ENCODE data around the gene LPAR3. TPM values are rescaled to one million over a fixed set of nuclear protein-coding genes. Genes with fewer than 3 reads are reported as not detected.

LPAR3 gene
- total RNA-seq, 5 donors from 2014 or later (not counting 1 experiment from before 2014, with no cell fraction given), result 0.75 to 7.0 (median 2.9) TPM

GRCh38 chr1:84936116-84936810 is 43.3 kb upstream of the LPAR3 start:
- Histone ChIP-seq H3K4me3 (ENCODE audit: control insufficient read depth in 1 of 2, extremely low read depth in 1 of 2, low read length in 1 of 2) (no peak overlapping the region), H3K9me3 (no peaks in the 10 kb centered on the region), H3K36me3 (ENCODE audit: control insufficient read depth in 2 of 2, extremely low read depth in 1 of 2, insufficient read depth in 1 of 2, low read length in 1 of 2) (no peaks in the 10 kb centered on the region), H3K4me1 (ENCODE audit: control insufficient read depth in 1 of 2, extremely low read depth in 1 of 2, insufficient read depth in 2 of 2, low read length in 2 of 2) (peaks cover 0 to 4% of the 10 kb centered on the region in 2 experiments), H3K27me3 (replicated peaks in 1 of 2; ENCODE audit: control insufficient read depth in 2 of 2, extremely low read depth in 1 of 2, insufficient read depth in 2 of 2, low read length in 1 of 2) (no peaks in the 10 kb centered on the region), H3K27ac (ENCODE audit: low read length) (no peak overlapping the region)
- H3K36me3 Mint-ChIP-seq, result no peaks in the 10 kb centered on the region
- peak; percentile 54 to 72 (median 68) for ATAC-seq (replicated peaks in 1 of 4)
- H3K4me3 Mint-ChIP-seq, result no peak overlapping the region
- ChIA-PET CTCF (interaction anchor here (0.7 to 2.9 kb wide), 13 partner anchors 8 to 1053 kb away, joined by 3 to 33 read pairs (median 7); partner anchors contain the start of gene PRKACB (in 1 of the 2)), POLR2A (no interaction called here)
- peak in 13 of 35 experiments; percentile 9 to 82 (median 20) for DNase-seq
- WGBS (ENCODE audit: insufficient coverage), result 12% methylated on average over 2 of the region's 5 CpGs
- H3K4me1 Mint-ChIP-seq, result peaks cover 4 to 6% (median 4%) of the 10 kb centered on the region in 3 donors
- no peaks in the 10 kb centered on the region for H3K9me3 Mint-ChIP-seq
- H3K27me3 Mint-ChIP-seq, result no peaks in the 10 kb centered on the region
- no peak overlapping the region for H3K27ac Mint-ChIP-seq

- Mint-ChIP-seq H3K9me3 (no peaks in the 10 kb centered on the region), H3K4me1 (peaks cover 14 to 21% (median 18%) of the 10 kb centered on the region in 3 donors), H3K4me3 (no peak overlapping the region), H3K27ac (no peak overlapping the region), H3K27me3 (no peaks in the 10 kb centered on the region), H3K36me3 (no peaks in the 10 kb centered on the region)
- Histone ChIP-seq H3K36me3 (ENCODE audit: control insufficient read depth in 2 of 2, extremely low read depth in 1 of 2, insufficient read depth in 1 of 2, low read length in 1 of 2) (no peaks in the 10 kb centered on the region), H3K9me3 (no peaks in the 10 kb centered on the region), H3K4me3 (ENCODE audit: control insufficient read depth in 1 of 2, extremely low read depth in 1 of 2, low read length in 1 of 2) (no peak overlapping the region), H3K4me1 (ENCODE audit: control insufficient read depth in 1 of 2, extremely low read depth in 1 of 2, insufficient read depth in 2 of 2, low read length in 2 of 2) (peaks cover 2 to 9% of the 10 kb centered on the region in 2 experiments), H3K27ac (ENCODE audit: low read length) (no peak overlapping the region), H3K27me3 (replicated peaks in 1 of 2; ENCODE audit: control insufficient read depth in 2 of 2, extremely low read depth in 1 of 2, insufficient read depth in 2 of 2, low read length in 1 of 2) (no peaks in the 10 kb centered on the region)
- DNase-seq (no peak), ATAC-seq (replicated peaks in 1 of 4) (no peak)
- 89% methylated on average over 5 of the region's 7 CpGs for WGBS (ENCODE audit: insufficient coverage)
- ChIA-PET POLR2A (interaction anchor here (0.6 kb wide), 2 partner anchors 303 to 333 kb away, joined by 4 to 13 read pairs; no protein-coding TSS in a partner anchor), CTCF (interaction anchor here (0.6 to 2.1 kb wide), 4 partner anchors 10 to 326 kb away, joined by 3 to 8 read pairs (median 4); partner anchors contain the start of gene MCOLN2 (in 1 of the 2))
Measured at GRCh38 chr1:84933011-84933611, 40.1 kb upstream of the LPAR3 start.

GRCh38 chr1:84930831-84931230 is 37.8 kb upstream of the LPAR3 start:
- Mint-ChIP-seq H3K36me3 (peaks cover 4% of the 10 kb centered on the region), H3K27me3 (no peaks in the 10 kb centered on the region), H3K4me1 (peaks cover 8 to 17% (median 14%) of the 10 kb centered on the region in 3 donors), H3K4me3 (peak overlapping the region in 1 of 3 donors; percentile 10), H3K9me3 (no peaks in the 10 kb centered on the region), H3K27ac (no peak overlapping the region)
- no peaks in the 10 kb centered on the region for H3K36me3 ChIP-seq (ENCODE audit: control insufficient read depth in 2 of 2, extremely low read depth in 1 of 2, insufficient read depth in 1 of 2, low read length in 1 of 2)
- no peaks in the 10 kb centered on the region for H3K9me3 ChIP-seq
- H3K4me1 ChIP-seq (ENCODE audit: control insufficient read depth in 1 of 2, extremely low read depth in 1 of 2, insufficient read depth in 2 of 2, low read length in 2 of 2), result peaks cover 2 to 5% of the 10 kb centered on the region in 2 experiments
- POLR2A ChIA-PET, result no interaction called here
- ATAC-seq (replicated peaks in 1 of 4) (no peak), DNase-seq (no peak)
- H3K27ac ChIP-seq (ENCODE audit: low read length), result no peak overlapping the region
- H3K27me3 ChIP-seq (replicated peaks in 1 of 2; ENCODE audit: control insufficient read depth in 2 of 2, extremely low read depth in 1 of 2, insufficient read depth in 2 of 2, low read length in 1 of 2), result no peaks in the 10 kb centered on the region
- no CpG with 5 or more reads among the region's 2 CpGs for WGBS (ENCODE audit: insufficient coverage)
- CTCF ChIA-PET, result interaction anchor here in 1 of 2 donors (0.8 kb wide), 1 partner anchor 69 kb away, joined by 3 read pairs; no protein-coding TSS in a partner anchor
- no peak overlapping the region for H3K4me3 ChIP-seq (ENCODE audit: control insufficient read depth in 1 of 2, extremely low read depth in 1 of 2, low read length in 1 of 2)

- H3K27ac ChIP-seq (ENCODE audit: low read length), result no peak overlapping the region
- no peak overlapping the region for H3K4me3 ChIP-seq (ENCODE audit: control insufficient read depth in 1 of 2, extremely low read depth in 1 of 2, low read length in 1 of 2)
- no peaks in the 10 kb centered on the region for H3K9me3 Mint-ChIP-seq
- WGBS (ENCODE audit: insufficient coverage), result 10% methylated on average over 2 of the region's 4 CpGs
- H3K27me3 ChIP-seq (replicated peaks in 1 of 2; ENCODE audit: control insufficient read depth in 2 of 2, extremely low read depth in 1 of 2, insufficient read depth in 2 of 2, low read length in 1 of 2), result no peaks in the 10 kb centered on the region
- no peak overlapping the region for H3K27ac Mint-ChIP-seq
- DNase-seq, result peak in 1 of 35 experiments; percentile 17
- peaks cover 4% of the 10 kb centered on the region for H3K36me3 Mint-ChIP-seq
- no peaks in the 10 kb centered on the region for H3K9me3 ChIP-seq
- H3K4me1 Mint-ChIP-seq, result peaks cover 8 to 17% (median 14%) of the 10 kb centered on the region in 3 donors
- H3K27me3 Mint-ChIP-seq, result no peaks in the 10 kb centered on the region
- ATAC-seq (replicated peaks in 1 of 4), result peak in 3 of 4 experiments; percentile 61 to 73 (median 64)
- H3K36me3 ChIP-seq (ENCODE audit: control insufficient read depth in 2 of 2, extremely low read depth in 1 of 2, insufficient read depth in 1 of 2, low read length in 1 of 2), result no peaks in the 10 kb centered on the region
- peak overlapping the region in 1 of 3 donors; percentile 10 for H3K4me3 Mint-ChIP-seq
- peaks cover 2 to 5% of the 10 kb centered on the region in 2 experiments for H3K4me1 ChIP-seq (ENCODE audit: control insufficient read depth in 1 of 2, extremely low read depth in 1 of 2, insufficient read depth in 2 of 2, low read length in 2 of 2)
- CTCF ChIA-PET, result no interaction called here
- POLR2A ChIA-PET, result no interaction called here
Measured at GRCh38 chr1:84930329-84930728, 37.3 kb upstream of the LPAR3 start.

GRCh38 chr1:84929581-84929980 is 36.6 kb upstream of the LPAR3 start:
- Histone ChIP-seq H3K4me3 (ENCODE audit: control insufficient read depth in 1 of 2, extremely low read depth in 1 of 2, low read length in 1 of 2) (no peak overlapping the region), H3K4me1 (ENCODE audit: control insufficient read depth in 1 of 2, extremely low read depth in 1 of 2, insufficient read depth in 2 of 2, low read length in 2 of 2) (peaks cover 2 to 5% of the 10 kb centered on the region in 2 experiments), H3K9me3 (no peaks in the 10 kb centered on the region), H3K27me3 (replicated peaks in 1 of 2; ENCODE audit: control insufficient read depth in 2 of 2, extremely low read depth in 1 of 2, insufficient read depth in 2 of 2, low read length in 1 of 2) (no peaks in the 10 kb centered on the region), H3K36me3 (ENCODE audit: control insufficient read depth in 2 of 2, extremely low read depth in 1 of 2, insufficient read depth in 1 of 2, low read length in 1 of 2) (no peaks in the 10 kb centered on the region), H3K27ac (ENCODE audit: low read length) (no peak overlapping the region)
- POLR2A ChIA-PET, result no interaction called here
- H3K4me1 Mint-ChIP-seq, result peaks cover 8 to 17% (median 14%) of the 10 kb centered on the region in 3 donors
- no peak overlapping the region for H3K27ac Mint-ChIP-seq
- ATAC-seq (replicated peaks in 1 of 4), result no peak
- H3K36me3 Mint-ChIP-seq, result peaks cover 4% of the 10 kb centered on the region
- no peak overlapping the region for H3K4me3 Mint-ChIP-seq
- CTCF ChIA-PET, result interaction anchor here in 1 of 2 donors (1.8 kb wide), 1 partner anchor 8 kb away, joined by 4 read pairs; no protein-coding TSS in a partner anchor
- DNase-seq, result no peak
- WGBS (ENCODE audit: insufficient coverage), result no CpG with 5 or more reads among the region's 1 CpG
- H3K27me3 Mint-ChIP-seq, result no peaks in the 10 kb centered on the region
- H3K9me3 Mint-ChIP-seq, result no peaks in the 10 kb centered on the region

DNA sequence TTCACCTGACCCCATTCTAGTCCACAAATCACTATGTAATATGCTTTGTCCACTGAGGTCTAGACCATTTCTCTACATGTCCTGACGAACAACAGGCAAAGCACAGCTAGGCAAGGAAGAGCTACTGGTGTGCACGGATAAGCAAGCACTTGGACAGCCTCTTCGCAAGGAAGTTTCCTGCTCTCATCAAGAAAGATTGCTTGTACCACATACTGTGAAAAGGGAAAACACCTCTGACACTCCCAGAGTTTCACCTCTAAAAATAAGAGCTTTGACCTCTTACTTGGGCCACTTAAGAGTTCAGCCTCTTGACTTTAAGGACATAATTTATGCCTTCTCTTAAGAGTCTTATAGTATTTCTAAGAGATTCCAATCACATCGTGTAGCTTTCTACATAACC is 36.0 kb upstream of the LPAR3 start:
- Histone ChIP-seq H3K4me3 (ENCODE audit: control insufficient read depth in 1 of 2, extremely low read depth in 1 of 2, low read length in 1 of 2) (no peak overlapping the region), H3K4me1 (ENCODE audit: control insufficient read depth in 1 of 2, extremely low read depth in 1 of 2, insufficient read depth in 2 of 2, low read length in 2 of 2) (peaks cover 2 to 5% of the 10 kb centered on the region in 2 experiments), H3K9me3 (no peaks in the 10 kb centered on the region), H3K27ac (ENCODE audit: low read length) (no peak overlapping the region), H3K36me3 (ENCODE audit: control insufficient read depth in 2 of 2, extremely low read depth in 1 of 2, insufficient read depth in 1 of 2, low read length in 1 of 2) (no peaks in the 10 kb centered on the region), H3K27me3 (replicated peaks in 1 of 2; ENCODE audit: control insufficient read depth in 2 of 2, extremely low read depth in 1 of 2, insufficient read depth in 2 of 2, low read length in 1 of 2) (no peaks in the 10 kb centered on the region)
- peaks cover 8 to 17% (median 14%) of the 10 kb centered on the region in 3 donors for H3K4me1 Mint-ChIP-seq
- ChIA-PET POLR2A (interaction anchor here in 1 of 2 donors (0.5 kb wide), 1 partner anchor 495 kb away, joined by 4 read pairs; no protein-coding TSS in a partner anchor), CTCF (interaction anchor here in 1 of 2 donors (0.6 to 1.8 kb wide), 2 partner anchors 9 to 80 kb away, joined by 3 to 4 read pairs; no protein-coding TSS in a partner anchor)
- H3K27me3 Mint-ChIP-seq, result no peaks in the 10 kb centered on the region
- no peaks in the 10 kb centered on the region for H3K9me3 Mint-ChIP-seq
- DNase-seq (no peak), ATAC-seq (replicated peaks in 1 of 4) (no peak)
- WGBS (ENCODE audit: insufficient coverage), result 73% methylated on average over 2 of the region's 4 CpGs
- H3K36me3 Mint-ChIP-seq, result peaks cover 4% of the 10 kb centered on the region
- H3K4me3 Mint-ChIP-seq, result no peak overlapping the region
- H3K27ac Mint-ChIP-seq, result no peak overlapping the region

Measured in T-cell (primary cell).